GM21515 (cell line): Measurements from ENCODE around the gene DMRTC2.
"Not testable (repeated sequence)": the region's sequence is repeated elsewhere in the genome, so short reads cannot be mapped to it uniquely, and the experiment has no call there.

Source experiments
- ATAC-seq: cut with Tn5 transposase; IDR thresholded peaks from one replicate; pipeline ENCODE4 v1.9.1; 2021; ENCODE audit not compliant: unreplicated experiment

The DMRTC2 gene

GRCh38 chr19:41869374-41869955, 24.6 kb downstream of the DMRTC2 start:
- ATAC-seq: no peak

GRCh38 chr19:41870401-41870873, 25.6 kb downstream of the DMRTC2 start:
- no peak for ATAC-seq

- peak; percentile 49 for ATAC-seq
Measured at GRCh38 chr19:41871573-41872383, 26.9 kb downstream of the DMRTC2 start.

DNA sequence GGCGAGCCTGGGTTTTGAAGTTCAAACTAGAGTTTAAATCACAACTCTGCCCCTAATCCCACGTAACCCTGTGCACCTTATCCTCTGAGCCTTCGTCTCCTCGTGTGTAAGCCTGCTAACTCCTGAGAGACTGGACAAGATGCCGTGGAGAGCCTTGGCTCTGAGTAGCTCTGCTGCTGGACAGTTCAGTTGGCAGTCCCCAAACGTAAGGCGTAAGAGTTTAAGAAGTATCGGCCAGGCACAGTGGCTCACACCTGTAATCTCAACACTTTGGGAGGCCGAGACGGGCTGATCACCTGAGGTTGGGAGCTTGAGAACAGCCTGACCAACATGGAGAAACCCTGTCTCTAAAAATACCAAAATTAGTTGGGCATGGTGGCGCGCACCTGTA, 27.5 kb downstream of the DMRTC2 start:
- no peak for ATAC-seq

GRCh38 chr19:41872775-41873647, 28.2 kb downstream of the DMRTC2 start:
- no peak for ATAC-seq

GRCh38 chr19:41875973-41876372, 31.1 kb downstream of the DMRTC2 start:
- not testable (repeated sequence) for ATAC-seq

DNA sequence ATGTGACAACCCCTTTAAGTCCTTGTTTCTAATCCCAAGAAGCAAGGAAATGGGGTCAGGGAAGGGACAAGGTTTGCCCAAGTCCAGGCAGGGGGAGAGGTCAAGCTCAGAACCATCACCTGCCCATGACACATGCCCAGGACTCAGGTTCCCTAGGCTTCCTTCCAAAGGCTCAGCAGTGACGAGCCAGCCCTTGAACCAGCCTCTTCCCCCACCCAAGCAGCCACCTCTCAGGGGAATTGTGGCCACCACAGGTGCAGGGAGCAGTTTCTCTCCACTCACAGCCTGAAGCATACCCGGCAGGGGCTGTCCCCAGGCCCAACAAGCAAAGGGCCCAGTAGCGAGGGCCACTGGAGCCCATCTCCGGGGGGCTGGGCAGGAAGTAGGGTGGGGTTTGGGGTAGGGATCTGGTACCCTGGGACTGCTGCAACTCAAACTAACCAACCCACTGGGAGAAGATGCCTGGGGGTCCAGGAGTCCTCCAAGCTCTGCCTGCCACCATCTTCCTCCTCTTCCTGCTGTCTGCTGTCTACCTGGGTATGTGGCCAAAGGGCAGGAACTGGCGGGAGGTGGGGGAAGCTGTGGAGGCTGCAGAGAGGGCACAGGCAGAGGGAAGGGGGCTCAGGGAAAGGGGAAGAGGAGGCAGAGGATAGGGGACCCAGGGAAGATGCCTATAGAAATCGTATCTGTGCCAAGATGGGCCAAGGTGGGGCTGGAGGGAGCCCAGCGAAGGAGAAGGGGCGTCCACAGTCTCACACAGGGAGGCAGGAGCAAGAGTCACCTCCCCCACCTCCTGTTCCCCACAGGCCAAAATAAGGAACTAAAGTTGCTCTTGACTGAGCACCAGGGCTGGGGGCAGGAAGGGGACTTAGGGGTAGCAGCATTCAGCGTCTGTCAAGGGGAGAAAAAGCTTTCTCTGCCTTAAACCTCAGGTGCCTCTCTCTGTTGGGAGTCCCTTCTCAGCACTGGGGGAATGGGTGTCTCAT, 32.3 kb downstream of the DMRTC2 start, which contains the start of gene CD79A:
CD79A (plus strand) TSS at position 433 of the 986 bp plus-strand sequence; CDS start at position 459, 26 bp downstream.
- peak; percentile 46 for ATAC-seq

- ATAC-seq: no peak
Measured at GRCh38 chr19:41877916-41878905, 33.4 kb downstream of the DMRTC2 start.

DNA sequence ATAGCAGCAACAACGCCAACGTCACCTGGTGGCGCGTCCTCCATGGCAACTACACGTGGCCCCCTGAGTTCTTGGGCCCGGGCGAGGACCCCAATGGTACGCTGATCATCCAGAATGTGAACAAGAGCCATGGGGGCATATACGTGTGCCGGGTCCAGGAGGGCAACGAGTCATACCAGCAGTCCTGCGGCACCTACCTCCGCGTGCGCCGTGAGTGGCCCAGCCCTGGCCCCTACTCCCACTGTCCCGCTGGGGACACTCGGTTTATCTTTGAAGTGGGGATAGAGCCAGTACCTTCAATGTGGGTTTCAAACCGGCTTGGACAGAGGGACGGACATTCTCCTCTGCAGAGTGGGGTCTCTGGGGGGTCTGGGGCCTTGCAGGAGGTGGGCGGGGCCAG, 34.2 kb downstream of the DMRTC2 start:
- no peak for ATAC-seq

DNA sequence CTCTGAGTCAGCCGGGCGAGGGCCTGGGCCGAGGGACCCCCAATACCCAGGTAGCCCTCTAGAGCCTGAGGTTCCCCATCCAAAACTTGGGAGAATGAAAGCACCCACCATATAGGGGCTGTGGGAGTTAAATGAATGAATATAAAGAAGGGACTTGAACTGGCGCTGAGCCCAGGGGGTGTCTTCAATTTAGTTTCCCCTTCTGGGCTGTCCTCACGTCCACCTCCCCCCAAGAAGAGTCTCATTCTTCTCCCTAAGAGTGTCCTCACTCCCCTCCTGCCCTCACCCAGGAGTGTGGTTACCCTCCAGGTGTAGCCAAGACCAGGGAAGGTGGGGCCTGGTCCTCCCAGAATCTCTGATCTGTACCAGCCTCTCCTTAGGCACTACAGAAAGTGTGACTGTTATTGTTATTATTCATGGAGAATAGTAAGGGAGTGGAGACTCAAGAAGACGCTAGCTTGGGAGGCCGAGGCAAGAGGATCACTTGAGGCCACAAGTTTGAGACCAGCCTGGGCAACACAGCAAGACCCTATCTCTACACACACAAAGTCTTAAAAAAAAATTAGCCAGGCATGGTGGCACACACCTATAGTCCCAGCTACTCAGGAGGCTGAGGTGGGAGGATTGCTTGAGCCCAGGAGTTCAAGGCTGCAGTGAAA, 35.0 kb downstream of the DMRTC2 start:
- ATAC-seq: no peak

GRCh38 chr19:41880329-41880708, 35.5 kb downstream of the DMRTC2 start:
- ATAC-seq: no peak

DNA sequence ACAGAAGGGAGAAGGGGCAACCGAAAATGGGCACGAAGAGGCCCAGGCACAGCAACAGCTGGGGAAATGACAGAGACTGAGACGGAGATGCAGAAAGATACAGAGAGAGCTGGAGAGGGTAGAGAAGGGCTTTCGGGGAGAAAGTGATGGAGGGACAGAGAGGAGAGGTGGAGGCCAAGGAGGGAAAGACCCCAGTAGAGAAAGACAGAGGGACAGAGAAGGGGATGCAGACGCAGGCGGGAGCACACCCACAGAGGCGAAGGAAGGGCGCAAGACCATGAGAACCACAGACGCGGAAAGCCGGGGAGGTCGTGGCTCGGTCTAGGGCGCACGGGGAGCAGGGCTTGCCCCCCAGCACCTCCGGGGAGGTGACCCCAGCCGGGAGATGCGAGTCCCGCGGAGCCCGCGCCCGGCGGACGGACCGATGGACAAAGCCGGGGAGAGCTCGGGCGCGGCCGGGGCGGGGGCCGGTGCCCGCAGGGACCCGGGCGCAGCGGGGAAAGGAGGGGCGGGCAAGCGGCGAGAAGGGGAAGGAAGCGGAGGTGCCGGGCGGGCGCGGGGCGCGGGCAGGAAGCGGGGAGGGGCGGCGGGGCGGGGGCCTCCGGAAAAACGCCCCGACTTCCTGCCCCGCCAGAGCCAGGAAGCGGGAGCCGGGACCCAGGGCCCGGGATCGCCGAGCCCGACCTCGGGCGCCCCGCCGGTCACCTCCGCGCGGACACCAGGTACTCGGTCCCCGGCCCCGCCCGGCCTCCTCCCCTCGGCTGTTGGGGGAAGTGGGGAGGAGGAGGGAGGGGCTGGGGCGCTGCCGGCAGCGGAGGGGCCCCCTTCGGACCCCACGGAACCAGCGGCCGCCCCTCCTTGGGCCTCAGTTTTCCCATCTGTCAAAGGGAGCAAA, 38.0 kb downstream of the DMRTC2 start, which contains the start of gene ARHGEF1:
ARHGEF1 (plus strand) TSS at position 617 of the 895 bp plus-strand sequence. CDS start 4,899 bp downstream, outside the sequence.
- ATAC-seq: no peak

DNA sequence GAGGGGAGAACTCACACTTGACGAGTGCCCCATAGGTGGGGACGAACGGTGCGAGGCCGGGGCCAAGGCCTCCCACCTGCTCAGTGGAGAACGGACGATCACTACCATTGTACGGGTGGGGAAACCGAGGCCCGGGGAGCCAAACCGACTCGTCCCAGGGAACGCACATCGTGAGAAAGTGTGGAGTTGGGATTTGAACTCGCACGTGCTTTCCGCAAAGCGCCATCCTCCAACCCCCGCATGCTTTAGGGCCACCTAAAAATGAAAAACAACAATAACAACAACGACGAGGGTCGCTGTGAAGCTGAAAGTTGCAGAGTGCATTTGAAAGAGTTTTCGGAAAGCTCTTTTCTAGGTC, 38.6 kb downstream of the DMRTC2 start:
- ATAC-seq: no peak

- peak; percentile 72 for ATAC-seq
Measured at GRCh38 chr19:41883821-41884733, 39.2 kb downstream of the DMRTC2 start.

GRCh38 chr19:41886761-41887710, 42.2 kb downstream of the DMRTC2 start:
- no peak for ATAC-seq
